GM18505 (cell line): ENCODE results near the gene MAGI2.

Experiments used
- ATAC-seq: cut with Tn5 transposase; IDR thresholded peaks from one replicate; pipeline ENCODE4 v1.9.1; 2021; ENCODE audit not compliant: unreplicated experiment
- POLR2A ChIP-seq: IDR thresholded peaks from 4 replicates; pipeline ENCODE4 v1.6.1; 2011; ENCODE audit warnings: borderline replicate concordance; ENCODE audit not compliant: insufficient read depth, insufficient read length; ENCODE audit errors: extremely low read depth

Gene MAGI2

GRCh38 chr7:78901566-78901965 lies 551.9 kb downstream of the MAGI2 start:
- no peak for TF ChIP-seq POLR2A
- no peak for ATAC-seq

- TF ChIP-seq POLR2A: no peak
- ATAC-seq: no peak
Observed at GRCh38 chr7:78900806-78901205, 552.7 kb downstream of the MAGI2 start.

DNA sequence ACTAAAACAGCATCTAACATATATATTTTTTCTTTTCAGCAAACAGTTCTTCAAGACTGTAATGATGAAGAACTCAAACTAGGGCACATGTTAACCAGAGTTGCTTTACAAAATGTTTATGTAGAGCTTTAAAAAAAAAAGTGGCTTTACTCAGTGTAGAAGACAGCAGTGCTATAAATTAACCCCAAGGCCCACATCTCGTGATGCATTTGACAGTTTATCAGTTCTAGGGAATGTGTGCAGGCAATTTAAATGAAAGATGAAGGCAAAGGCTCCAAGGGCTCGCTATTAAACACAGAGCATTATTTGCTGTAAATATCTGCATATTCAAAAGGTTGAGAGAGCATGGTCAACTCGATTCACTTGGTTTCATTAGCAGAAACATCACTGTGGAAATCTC lies 558.1 kb downstream of the MAGI2 start:
- ATAC-seq: no peak
- no peak for TF ChIP-seq POLR2A

DNA sequence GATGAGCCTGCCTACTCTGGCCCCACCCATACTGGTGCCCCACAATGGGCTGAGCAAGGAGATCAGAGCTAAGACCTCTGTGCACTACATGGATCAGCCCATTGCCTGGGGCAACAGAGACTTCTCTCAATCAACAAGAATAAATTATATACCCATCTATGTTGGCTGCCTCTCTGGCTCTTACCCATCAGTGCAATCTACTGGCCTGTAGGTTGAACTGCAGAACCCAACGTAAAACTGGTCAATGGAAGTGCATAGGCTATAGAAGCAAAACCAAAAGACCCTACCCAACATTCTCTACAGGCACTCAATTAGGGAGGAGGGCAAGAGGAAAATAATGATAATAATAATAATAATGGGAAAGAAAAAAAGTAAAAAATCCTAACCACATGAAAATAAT lies 574.3 kb downstream of the MAGI2 start:
- TF ChIP-seq POLR2A: no peak
- no peak for ATAC-seq

DNA sequence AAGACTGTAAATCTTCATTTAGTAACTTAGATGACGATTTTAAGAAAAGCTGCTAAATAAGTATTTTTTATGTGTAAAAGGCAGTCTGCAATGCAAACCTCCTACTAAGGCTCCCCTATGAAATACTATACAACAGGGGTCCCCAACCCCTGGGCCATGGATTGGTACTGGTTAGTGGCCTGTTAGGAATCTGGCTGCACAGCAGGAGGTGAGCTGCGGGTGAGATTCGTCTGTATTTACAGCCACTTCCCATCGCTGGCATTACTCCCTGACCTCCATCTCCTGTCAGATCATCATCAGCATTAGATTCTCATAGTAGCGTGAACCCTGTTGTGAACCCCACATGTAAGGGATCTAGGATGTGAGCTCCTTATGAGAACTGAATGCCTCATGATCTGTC lies 580.4 kb downstream of the MAGI2 start:
- ATAC-seq: no peak
- no peak for TF ChIP-seq POLR2A

- TF ChIP-seq POLR2A: no peak
- ATAC-seq: no peak
Observed at GRCh38 chr7:78864339-78864738, 589.1 kb downstream of the MAGI2 start.

DNA sequence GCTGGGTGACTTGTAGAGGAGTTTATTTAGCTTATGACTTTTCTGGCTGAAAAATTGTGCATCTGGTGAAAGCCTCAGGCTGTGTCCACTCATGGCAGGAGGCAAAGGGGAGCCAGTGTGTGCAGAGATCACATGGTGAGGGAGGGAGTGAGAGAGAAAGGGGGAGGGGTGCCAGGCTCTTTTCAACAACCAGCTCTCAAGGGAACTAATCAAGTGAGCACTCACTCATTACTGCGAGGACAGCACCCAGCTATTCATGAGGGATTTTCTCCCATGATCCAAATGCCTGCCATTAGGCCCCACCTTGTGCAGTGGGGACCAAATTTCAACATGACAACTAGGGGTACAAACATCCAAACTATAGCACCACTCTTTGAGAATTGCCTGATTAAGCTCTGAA lies 590.2 kb downstream of the MAGI2 start:
- no peak for TF ChIP-seq POLR2A
- ATAC-seq: no peak

DNA sequence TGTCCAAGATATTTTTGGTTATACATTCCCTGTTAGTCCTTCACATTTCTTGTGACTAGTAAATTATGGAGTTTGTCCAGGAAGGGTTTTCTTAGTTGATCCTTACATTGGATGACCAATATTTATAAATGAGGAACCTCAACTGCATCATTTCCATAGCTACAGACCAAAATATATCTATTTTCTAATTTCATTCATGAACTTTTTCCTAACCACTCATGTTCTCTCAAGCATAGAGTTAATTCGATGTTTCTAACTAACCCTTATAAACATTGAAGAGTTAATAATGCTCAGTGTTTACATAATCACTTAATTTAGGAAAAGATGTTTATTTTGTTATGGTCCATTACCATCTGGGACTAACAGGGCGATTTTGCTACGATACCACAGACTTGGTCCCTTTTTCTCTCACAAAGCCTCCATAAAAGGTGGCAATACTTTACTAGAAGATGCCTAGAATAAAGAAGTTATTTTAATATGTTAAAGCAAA lies 591.0 kb downstream of the MAGI2 start:
- ATAC-seq: no peak

GRCh38 chr7:78852951-78853350 lies 600.5 kb downstream of the MAGI2 start:
- no peak for TF ChIP-seq POLR2A
- no peak for ATAC-seq

More for the DNA sequence above, 591.0 kb downstream of the MAGI2 start:
- TF ChIP-seq POLR2A: no peak

DNA sequence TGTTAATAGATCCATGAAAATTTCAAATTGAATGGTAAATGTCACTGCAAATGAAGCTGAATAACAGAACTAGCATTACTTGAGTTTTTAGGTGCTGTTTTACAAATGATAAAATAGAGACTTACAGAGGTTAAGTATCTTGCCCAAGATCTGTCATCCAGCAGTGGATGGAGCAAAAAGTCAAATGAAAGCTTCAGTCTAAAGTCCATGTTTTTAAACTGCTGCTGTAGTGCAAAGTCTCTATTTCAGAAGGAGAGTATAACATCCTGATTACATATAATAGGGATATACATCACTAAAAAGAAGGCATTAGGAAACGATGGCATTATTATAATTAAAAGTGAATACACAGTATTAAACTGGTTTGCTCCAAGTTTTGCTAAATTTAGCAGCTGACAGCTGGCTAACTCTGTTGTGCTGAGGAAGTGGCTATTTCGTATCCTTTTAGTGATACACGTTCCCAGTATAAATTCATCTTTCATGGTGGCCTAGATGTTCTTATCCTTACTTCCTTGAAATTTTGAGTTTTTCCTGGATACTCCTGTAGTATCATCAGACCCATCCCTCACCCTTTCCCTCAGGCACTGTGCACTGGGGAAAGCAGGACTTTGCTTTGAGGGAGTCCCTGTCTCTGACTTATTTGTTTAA lies 603.2 kb downstream of the MAGI2 start:
- no peak for ATAC-seq
- no peak for TF ChIP-seq POLR2A

- no peak for ATAC-seq
- no peak for TF ChIP-seq POLR2A
Observed at GRCh38 chr7:78845155-78845554, 608.3 kb downstream of the MAGI2 start.

DNA sequence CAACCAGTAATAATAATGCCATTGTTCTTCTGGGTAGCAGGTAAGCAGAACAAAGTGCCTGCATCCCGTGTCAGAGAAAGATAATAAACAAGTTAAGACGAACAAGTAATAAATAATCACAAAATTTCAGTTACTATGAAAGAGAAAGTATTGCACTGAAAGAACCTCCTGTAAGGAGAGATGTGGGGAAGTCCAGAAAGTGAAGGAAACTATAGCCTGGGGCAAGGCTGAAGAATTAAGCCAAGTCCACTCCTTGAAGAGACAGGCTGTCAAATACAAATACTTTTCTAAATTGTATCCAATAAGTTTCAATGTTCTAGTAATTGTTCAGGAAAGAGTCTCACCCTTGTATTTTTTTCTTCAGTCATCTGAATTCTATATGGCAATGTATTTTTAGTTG lies 611.4 kb downstream of the MAGI2 start:
- no peak for TF ChIP-seq POLR2A
- ATAC-seq: no peak

GRCh38 chr7:78835897-78836296 lies 617.6 kb downstream of the MAGI2 start:
- TF ChIP-seq POLR2A: no peak
- ATAC-seq: no peak

GRCh38 chr7:78828317-78828716 lies 625.1 kb downstream of the MAGI2 start:
- no peak for ATAC-seq
- TF ChIP-seq POLR2A: no peak
